Tibial nerve (tissue), 4 donors: ENCODE results near the gene RYR3. TPM values are rescaled to one million over a fixed set of nuclear protein-coding genes. Genes with fewer than 3 reads are reported as not detected.

Experiments
- DNase-seq, 2 donors: peaks; one replicate each; pipeline ENCODE4 v3.0.0-alpha.2; 2019; ENCODE audit warnings: low spot score in 2 of 2
- H3K27ac ChIP-seq, 4 donors: fragments of 200-600 bp; sonication (generic) in 3 of 4; one replicate each; pipeline ENCODE4 v1.5.1; 2017 to 2019; ENCODE audit warnings: mild to moderate bottlenecking in 1 of 4
- H3K27me3 ChIP-seq, 2 donors: fragments of 200-600 bp; sonication (generic) in 1 of 2; one replicate each; pipeline versions ENCODE4 v1.5.1 to v1.6.0; 2017 to 2019
- H3K36me3 ChIP-seq, 3 donors: fragments of 200-600 bp; sonication (generic); one replicate each; pipeline ENCODE4 v1.5.1; 2018 to 2019
- H3K4me1 ChIP-seq, 4 donors: fragments of 200-600 bp; sonication (generic) in 3 of 4; one replicate each; pipeline ENCODE4 v1.5.1; 2017 to 2019
- H3K4me3 ChIP-seq, 4 donors: fragments of 200-600 bp; sonication (generic) in 3 of 4; one replicate each; pipeline ENCODE4 v1.5.1; 2017 to 2019; ENCODE audit warnings: mild to moderate bottlenecking in 1 of 4, moderate library complexity in 1 of 4
- H3K9me3 ChIP-seq, 4 donors: fragments of 200-600 bp; sonication (generic) in 3 of 4; one replicate each; pipeline ENCODE4 v1.5.1; 2017 to 2019
- EP300 ChIP-seq, 2 donors: sonication (generic); formaldehyde crosslinking; IDR thresholded peaks; one replicate each; pipeline ENCODE4 v1.6.1; 2017; ENCODE audit warnings: antibody characterized with exemption in 2 of 2, mild to moderate bottlenecking in 1 of 2
- POLR2A ChIP-seq, 2 donors: fragments of 450-650 bp; IDR thresholded peaks; one replicate each; pipeline ENCODE4 v1.6.1; 2017; ENCODE audit warnings: antibody characterized with exemption in 2 of 2, mild to moderate bottlenecking in 2 of 2, moderate library complexity in 2 of 2
- WGBS, 2 donors: methylation state at CpG; one replicate each; pipeline ENCODE4 v1.1.5; 2018; 5-methylcytosine and 5-hydroxymethylcytosine counted together
- total RNA-seq, 4 donors: library from RNA; depleted of rRNA; stranded (reverse); fragments of >200 nt; gene quantifications; one replicate each; pipeline ENCODE4 v1.1.0, GENCODE V29; 2016
- TF ChIP-seq, protein P1 (sequence below), 5 experiments: fragments of 200-600 bp in 3 of 5; fragments of 450-650 bp in 2 of 5; sonication (generic) in 3 of 5; IDR thresholded peaks; one replicate each; pipeline ENCODE4 v1.5.1; 2016 to 2019; ENCODE audit warnings: antibody characterized with exemption in 5 of 5, mild to moderate bottlenecking in 3 of 5, moderate library complexity in 2 of 5

RYR3 gene
- total RNA-seq, 4 donors from 2014 or later, result 1.2 to 7.0 (median 5.4) TPM

DNA sequence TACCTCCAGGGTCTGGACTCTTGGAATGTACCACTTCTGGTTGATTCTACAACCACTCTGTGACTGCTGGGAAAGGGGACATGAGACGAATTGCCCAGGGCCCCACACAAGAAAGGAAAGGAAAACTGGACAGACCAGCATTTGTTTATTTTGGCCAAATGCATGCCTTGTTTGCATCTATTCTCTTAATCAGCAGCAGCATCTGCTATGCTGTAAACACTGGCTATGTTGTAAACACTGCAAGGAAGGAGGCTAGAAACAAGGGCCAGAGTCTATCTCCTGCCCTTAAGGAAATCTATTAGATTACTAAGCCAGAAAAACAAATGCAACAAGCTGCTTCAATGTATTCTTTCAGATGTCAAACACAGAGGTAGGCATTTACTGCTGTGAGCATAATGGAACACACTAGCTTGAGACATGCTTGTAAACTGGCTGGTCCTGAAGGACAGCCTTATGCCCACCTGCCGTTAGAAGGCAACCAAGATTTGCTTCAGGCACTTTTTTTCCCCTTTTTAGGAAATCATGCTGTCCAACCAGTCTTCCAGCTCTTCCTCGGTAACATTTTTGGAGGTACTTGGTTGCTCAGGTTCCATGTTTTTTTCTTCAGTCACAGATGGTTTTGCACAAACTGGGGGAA is 555.5 kb downstream of the RYR3 start:
- no peaks in the 10 kb centered on the region for H3K9me3 ChIP-seq
- no peak overlapping the region for H3K4me3 ChIP-seq
- H3K4me1 ChIP-seq, result no peaks in the 10 kb centered on the region
- no peak for DNase-seq
- H3K27me3 ChIP-seq, result no peaks in the 10 kb centered on the region
- no peak overlapping the region for H3K27ac ChIP-seq
- TF ChIP-seq EP300 (IDR thresholded peaks at IDR 0.05), result no peak
- H3K36me3 ChIP-seq, result peaks cover 0 to 41% (median 0%) of the 10 kb centered on the region in 3 donors
- WGBS, 2 donors, result 56 to 63% methylated on average over 3 of the region's 3 CpGs

DNA sequence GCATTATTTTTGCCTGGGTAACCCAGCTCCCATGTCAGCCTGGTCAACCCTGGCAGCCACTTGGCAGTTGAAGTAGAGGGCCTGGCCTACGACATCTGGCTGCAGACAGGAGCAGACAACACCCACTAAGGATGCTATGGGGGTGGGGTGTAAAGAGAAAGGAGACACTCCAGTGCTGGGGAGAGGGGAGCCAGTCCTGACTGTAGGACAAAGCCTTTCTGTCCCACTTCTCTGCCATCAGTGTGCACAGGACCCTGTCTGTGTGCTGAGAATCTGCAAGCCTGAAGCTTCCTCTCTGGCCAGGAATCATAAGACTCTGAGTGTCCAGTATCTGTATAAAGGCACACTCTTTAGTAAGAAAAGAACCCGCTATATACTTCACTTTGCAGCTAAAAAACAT is 561.2 kb downstream of the RYR3 start:
- no peaks in the 10 kb centered on the region for H3K27me3 ChIP-seq
- no peak for DNase-seq
- H3K27ac ChIP-seq, result no peak overlapping the region
- H3K36me3 ChIP-seq, result peaks cover 0 to 8% (median 0%) of the 10 kb centered on the region in 3 donors
- no peaks in the 10 kb centered on the region for H3K4me1 ChIP-seq
- TF ChIP-seq EP300 (IDR thresholded peaks at IDR 0.05), result no peak
- TF ChIP-seq, protein P1, sequence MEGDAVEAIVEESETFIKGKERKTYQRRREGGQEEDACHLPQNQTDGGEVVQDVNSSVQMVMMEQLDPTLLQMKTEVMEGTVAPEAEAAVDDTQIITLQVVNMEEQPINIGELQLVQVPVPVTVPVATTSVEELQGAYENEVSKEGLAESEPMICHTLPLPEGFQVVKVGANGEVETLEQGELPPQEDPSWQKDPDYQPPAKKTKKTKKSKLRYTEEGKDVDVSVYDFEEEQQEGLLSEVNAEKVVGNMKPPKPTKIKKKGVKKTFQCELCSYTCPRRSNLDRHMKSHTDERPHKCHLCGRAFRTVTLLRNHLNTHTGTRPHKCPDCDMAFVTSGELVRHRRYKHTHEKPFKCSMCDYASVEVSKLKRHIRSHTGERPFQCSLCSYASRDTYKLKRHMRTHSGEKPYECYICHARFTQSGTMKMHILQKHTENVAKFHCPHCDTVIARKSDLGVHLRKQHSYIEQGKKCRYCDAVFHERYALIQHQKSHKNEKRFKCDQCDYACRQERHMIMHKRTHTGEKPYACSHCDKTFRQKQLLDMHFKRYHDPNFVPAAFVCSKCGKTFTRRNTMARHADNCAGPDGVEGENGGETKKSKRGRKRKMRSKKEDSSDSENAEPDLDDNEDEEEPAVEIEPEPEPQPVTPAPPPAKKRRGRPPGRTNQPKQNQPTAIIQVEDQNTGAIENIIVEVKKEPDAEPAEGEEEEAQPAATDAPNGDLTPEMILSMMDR (IDR thresholded peaks at IDR 0.05), result no peak
- no peak for TF ChIP-seq POLR2A (IDR thresholded peaks at IDR 0.05)
- no peaks in the 10 kb centered on the region for H3K9me3 ChIP-seq
- WGBS, 2 donors, result 74% methylated on average over 2 of the region's 2 CpGs
- no peak overlapping the region for H3K4me3 ChIP-seq

DNA sequence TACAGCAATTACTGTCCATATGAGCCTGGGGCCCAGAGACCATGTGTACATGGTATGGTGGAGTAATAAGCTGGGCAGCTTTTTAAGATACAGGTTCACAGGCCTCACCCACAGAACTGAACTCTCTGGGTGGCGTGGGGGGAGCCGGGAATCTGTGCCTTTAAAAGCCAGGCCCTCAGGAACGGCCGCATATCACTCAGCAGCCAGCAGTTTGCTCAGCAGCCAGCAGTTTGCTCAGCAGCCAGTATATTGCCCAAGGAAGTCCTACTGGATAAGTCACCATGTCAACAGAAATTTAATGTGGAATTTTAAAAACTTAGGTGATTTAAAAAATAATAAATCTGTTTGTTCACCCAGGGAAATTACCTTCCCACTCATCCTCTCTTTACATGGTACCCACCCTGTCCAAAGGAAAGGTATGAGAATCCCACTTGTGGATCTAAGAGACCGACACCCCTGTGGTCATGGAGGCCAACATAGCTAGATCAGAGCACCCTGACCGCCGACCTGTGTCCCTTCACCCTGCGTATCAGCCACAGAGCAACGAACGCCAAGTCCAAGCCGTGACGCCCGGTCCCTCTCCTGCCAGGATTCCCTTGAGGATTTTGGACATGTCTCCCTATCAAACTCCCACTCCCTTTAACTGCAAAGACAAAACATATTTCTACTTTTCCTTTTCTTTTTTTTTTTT is 561.8 kb downstream of the RYR3 start:
- TF ChIP-seq EP300 (IDR thresholded peaks at IDR 0.05) (no peak), POLR2A (IDR thresholded peaks at IDR 0.05) (no peak)
- TF ChIP-seq, protein P1 (IDR thresholded peaks at IDR 0.05), result no peak
- Histone ChIP-seq H3K9me3 (no peaks in the 10 kb centered on the region), H3K4me1 (no peaks in the 10 kb centered on the region), H3K4me3 (no peak overlapping the region), H3K27me3 (no peaks in the 10 kb centered on the region), H3K36me3 (peaks cover 0 to 2% (median 0%) of the 10 kb centered on the region in 3 donors), H3K27ac (no peak overlapping the region)
- 76 to 82% methylated on average over 13 of the region's 13 CpGs for WGBS, 2 donors
- no peak for DNase-seq

DNA sequence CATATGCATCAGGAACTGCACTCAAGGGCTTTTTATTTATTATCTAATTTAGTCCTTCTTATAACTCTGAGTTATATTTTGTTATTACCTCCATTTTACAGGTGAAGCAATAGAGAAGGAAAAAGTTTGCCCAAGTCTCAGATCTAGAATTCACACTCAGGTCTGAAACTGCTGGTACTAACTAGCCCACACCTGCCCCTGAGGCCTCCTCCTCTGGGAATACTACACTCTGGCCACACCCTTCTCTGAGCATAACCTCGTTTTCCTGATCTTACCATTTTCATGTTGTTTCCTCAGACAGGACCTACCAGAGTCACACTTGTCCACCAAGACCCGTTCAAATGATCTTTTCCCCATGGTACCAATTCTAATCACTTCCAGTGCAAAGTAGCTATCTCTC is 563.4 kb downstream of the RYR3 start:
- Histone ChIP-seq H3K36me3 (no peaks in the 10 kb centered on the region), H3K27me3 (no peaks in the 10 kb centered on the region), H3K27ac (no peak overlapping the region), H3K4me3 (no peak overlapping the region), H3K9me3 (no peaks in the 10 kb centered on the region), H3K4me1 (no peaks in the 10 kb centered on the region)
- DNase-seq, result no peak
- WGBS, 2 donors, result 82 to 85% methylated on average over 2 of the region's 2 CpGs
- TF ChIP-seq, protein P1 (IDR thresholded peaks at IDR 0.05), result no peak
- TF ChIP-seq POLR2A (IDR thresholded peaks at IDR 0.05) (no peak), EP300 (IDR thresholded peaks at IDR 0.05) (no peak)

DNA sequence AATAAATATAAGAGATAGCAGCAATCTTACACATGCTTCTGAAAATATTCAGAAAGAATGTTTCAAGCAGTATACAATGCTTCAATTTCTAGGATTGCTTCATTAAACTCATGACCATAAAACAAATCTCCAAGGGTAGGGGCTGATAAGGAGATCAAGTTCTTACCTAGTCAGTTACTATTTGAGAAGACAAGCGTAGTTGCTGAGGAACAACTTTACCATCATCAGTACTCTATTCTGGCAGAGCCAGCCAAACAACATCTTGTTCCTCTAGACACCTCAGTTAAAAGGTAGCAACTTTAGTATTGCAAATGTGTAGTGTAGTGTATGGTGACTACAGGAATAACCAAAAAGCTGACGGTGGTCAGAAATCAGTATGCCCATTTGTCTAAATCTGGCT is 572.2 kb downstream of the RYR3 start:
- WGBS, 2 donors, result 94 to 95% methylated on average over 2 of the region's 2 CpGs
- no peak for DNase-seq
- TF ChIP-seq EP300 (IDR thresholded peaks at IDR 0.05) (no peak), POLR2A (IDR thresholded peaks at IDR 0.05) (no peak)
- TF ChIP-seq, protein P1 (IDR thresholded peaks at IDR 0.05), result no peak
- no peaks in the 10 kb centered on the region for H3K9me3 ChIP-seq
- H3K4me3 ChIP-seq, result no peak overlapping the region
- no peak overlapping the region for H3K27ac ChIP-seq
- H3K4me1 ChIP-seq, result no peaks in the 10 kb centered on the region
- H3K27me3 ChIP-seq, result no peaks in the 10 kb centered on the region
- H3K36me3 ChIP-seq, result no peaks in the 10 kb centered on the region
